ENCODE data around the gene SNX18. TPM values are rescaled to one million over a fixed set of nuclear protein-coding genes. Genes with fewer than 3 reads are reported as not detected.

The SNX18 gene
- polyA plus RNA-seq, 1 donor (not counting 4 experiments of a cell fraction or from before 2014, with no cell fraction given), result 7.4 TPM

DNA sequence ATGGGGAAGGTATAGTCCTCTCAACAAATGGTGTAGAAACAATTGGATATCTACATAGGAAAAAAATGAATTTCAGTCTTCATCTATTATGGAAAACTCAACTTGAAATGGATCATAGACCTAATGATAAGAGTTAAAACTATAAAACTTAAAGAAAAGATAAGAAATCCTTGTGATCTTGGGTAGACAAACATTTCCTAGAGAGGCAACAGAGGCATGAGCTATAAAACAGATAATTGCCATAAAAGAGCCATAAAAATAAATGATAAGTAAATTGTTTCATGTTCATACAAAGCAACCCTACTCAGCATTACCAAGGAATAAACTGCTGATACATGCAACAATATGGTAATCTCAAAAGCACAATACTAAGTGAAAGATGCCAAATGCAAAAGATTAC is 76.2 kb downstream of the SNX18 start:
- Histone ChIP-seq H3K9ac (ENCODE audit: control insufficient read depth, extremely low read depth, insufficient read depth, low read length) (no peak overlapping the region), H2AFZ (ENCODE audit: control insufficient read depth, low read length) (no peak overlapping the region), H3K79me2 (ENCODE audit: control insufficient read depth, insufficient read depth, low read length) (no peaks in the 10 kb centered on the region), H3K4me3 (ENCODE audit: control insufficient read depth in 2 of 3, extremely low read depth in 1 of 3, insufficient read depth in 2 of 3, low read depth in 1 of 3, low read length in 3 of 3) (no peak overlapping the region), H3K27ac (ENCODE audit: control insufficient read depth, insufficient read depth, low read length) (no peak overlapping the region), H3K4me1 (ENCODE audit: control insufficient read depth, extremely low read depth, insufficient read depth, low read length) (no peaks in the 10 kb centered on the region), H3K9me3 (ENCODE audit: control insufficient read depth, low read depth, low read length) (no peaks in the 10 kb centered on the region), H3K36me3 (ENCODE audit: control insufficient read depth in 2 of 2, extremely low read depth in 1 of 2, insufficient read depth in 2 of 2, low read length in 2 of 2) (no peaks in the 10 kb centered on the region), H3K27me3 (ENCODE audit: control insufficient read depth, extremely low read depth, insufficient read depth, low read length) (no peaks in the 10 kb centered on the region), H4K20me1 (ENCODE audit: control insufficient read depth, extremely low read depth, insufficient read depth, low read length) (no peaks in the 10 kb centered on the region), H3K9me1 (ENCODE audit: control insufficient read depth, extremely low read depth, insufficient read depth, low read length) (no peaks in the 10 kb centered on the region), H3K4me2 (ENCODE audit: control insufficient read depth, extremely low read depth, insufficient read depth, low read depth, low read length) (no peak overlapping the region)
- no peak for TF ChIP-seq EZH2 (IDR thresholded peaks at IDR 0.05; ENCODE audit: low read length)
- TF ChIP-seq, protein P1, sequence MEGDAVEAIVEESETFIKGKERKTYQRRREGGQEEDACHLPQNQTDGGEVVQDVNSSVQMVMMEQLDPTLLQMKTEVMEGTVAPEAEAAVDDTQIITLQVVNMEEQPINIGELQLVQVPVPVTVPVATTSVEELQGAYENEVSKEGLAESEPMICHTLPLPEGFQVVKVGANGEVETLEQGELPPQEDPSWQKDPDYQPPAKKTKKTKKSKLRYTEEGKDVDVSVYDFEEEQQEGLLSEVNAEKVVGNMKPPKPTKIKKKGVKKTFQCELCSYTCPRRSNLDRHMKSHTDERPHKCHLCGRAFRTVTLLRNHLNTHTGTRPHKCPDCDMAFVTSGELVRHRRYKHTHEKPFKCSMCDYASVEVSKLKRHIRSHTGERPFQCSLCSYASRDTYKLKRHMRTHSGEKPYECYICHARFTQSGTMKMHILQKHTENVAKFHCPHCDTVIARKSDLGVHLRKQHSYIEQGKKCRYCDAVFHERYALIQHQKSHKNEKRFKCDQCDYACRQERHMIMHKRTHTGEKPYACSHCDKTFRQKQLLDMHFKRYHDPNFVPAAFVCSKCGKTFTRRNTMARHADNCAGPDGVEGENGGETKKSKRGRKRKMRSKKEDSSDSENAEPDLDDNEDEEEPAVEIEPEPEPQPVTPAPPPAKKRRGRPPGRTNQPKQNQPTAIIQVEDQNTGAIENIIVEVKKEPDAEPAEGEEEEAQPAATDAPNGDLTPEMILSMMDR (optimal IDR thresholded peaks at IDR 0.05 in 1 of 3, IDR thresholded peaks at IDR 0.05 in 1 of 3, conservative IDR thresholded peaks at IDR 0.05 in 1 of 3; ENCODE audit: extremely low read depth in 1 of 3, insufficient read depth in 2 of 3, low read length in 3 of 3), result no peak
- no peak for FAIRE-seq
- dilution Hi-C loops (cut with MboI; ENCODE audit: extremely low pct_ligation_motif_present, low sequenced_read_pairs), result no loop called here
- DNase-seq (ENCODE audit: low read depth, low spot score), result no peak

DNA sequence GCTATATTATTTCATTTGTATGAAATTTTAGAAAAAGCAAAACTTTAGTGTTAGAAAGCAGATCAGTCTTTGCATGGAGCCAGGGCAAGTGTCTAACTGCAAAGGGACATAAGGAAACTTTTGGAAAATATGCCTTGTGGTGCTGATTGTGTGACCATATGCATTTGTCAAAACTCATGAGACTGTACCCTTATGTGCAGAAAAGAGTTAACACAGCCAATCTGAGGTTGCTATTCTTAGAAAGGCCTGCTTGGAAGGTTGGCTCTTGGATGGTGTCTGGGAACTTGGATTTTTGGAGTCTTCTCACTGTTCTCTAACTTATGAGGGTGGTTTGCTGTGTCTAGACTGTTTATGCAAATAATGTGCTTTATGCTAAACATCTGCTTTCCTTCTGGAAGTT is 76.6 kb downstream of the SNX18 start:
- no peak overlapping the region for H3K9ac ChIP-seq (ENCODE audit: control insufficient read depth, extremely low read depth, insufficient read depth, low read length)
- H3K79me2 ChIP-seq (ENCODE audit: control insufficient read depth, insufficient read depth, low read length), result no peaks in the 10 kb centered on the region
- H3K4me1 ChIP-seq (ENCODE audit: control insufficient read depth, extremely low read depth, insufficient read depth, low read length), result no peaks in the 10 kb centered on the region
- FAIRE-seq (no peak), DNase-seq (ENCODE audit: low read depth, low spot score) (no peak)
- no peaks in the 10 kb centered on the region for H3K36me3 ChIP-seq (ENCODE audit: control insufficient read depth in 2 of 2, extremely low read depth in 1 of 2, insufficient read depth in 2 of 2, low read length in 2 of 2)
- no peaks in the 10 kb centered on the region for H4K20me1 ChIP-seq (ENCODE audit: control insufficient read depth, extremely low read depth, insufficient read depth, low read length)
- no peak overlapping the region for H2AFZ ChIP-seq (ENCODE audit: control insufficient read depth, low read length)
- H3K9me1 ChIP-seq (ENCODE audit: control insufficient read depth, extremely low read depth, insufficient read depth, low read length), result no peaks in the 10 kb centered on the region
- no peak overlapping the region for H3K4me3 ChIP-seq (ENCODE audit: control insufficient read depth in 2 of 3, extremely low read depth in 1 of 3, insufficient read depth in 2 of 3, low read depth in 1 of 3, low read length in 3 of 3)
- no peak overlapping the region for H3K4me2 ChIP-seq (ENCODE audit: control insufficient read depth, extremely low read depth, insufficient read depth, low read depth, low read length)
- no peaks in the 10 kb centered on the region for H3K27me3 ChIP-seq (ENCODE audit: control insufficient read depth, extremely low read depth, insufficient read depth, low read length)
- dilution Hi-C loops (cut with MboI; ENCODE audit: extremely low pct_ligation_motif_present, low sequenced_read_pairs), result no loop called here
- TF ChIP-seq EZH2 (IDR thresholded peaks at IDR 0.05; ENCODE audit: low read length), result no peak
- TF ChIP-seq, protein P1 (optimal IDR thresholded peaks at IDR 0.05 in 1 of 3, IDR thresholded peaks at IDR 0.05 in 1 of 3, conservative IDR thresholded peaks at IDR 0.05 in 1 of 3; ENCODE audit: extremely low read depth in 1 of 3, insufficient read depth in 2 of 3, low read length in 3 of 3), result no peak
- no peak overlapping the region for H3K27ac ChIP-seq (ENCODE audit: control insufficient read depth, insufficient read depth, low read length)
- no peaks in the 10 kb centered on the region for H3K9me3 ChIP-seq (ENCODE audit: control insufficient read depth, low read depth, low read length)

All from keratinocyte (primary cell).